Measurements from ENCODE around the gene TTC32. TPM values are rescaled to one million over a fixed set of nuclear protein-coding genes. Genes with fewer than 3 reads are reported as not detected.

The TTC32 gene
- total RNA-seq, 4 donors from 2014 or later, result 15.2 to 30.5 (median 21.4) TPM

GRCh38 chr2:19864381-19864780 lies 37.4 kb downstream of the TTC32 start:
- TF ChIP-seq, protein P1, sequence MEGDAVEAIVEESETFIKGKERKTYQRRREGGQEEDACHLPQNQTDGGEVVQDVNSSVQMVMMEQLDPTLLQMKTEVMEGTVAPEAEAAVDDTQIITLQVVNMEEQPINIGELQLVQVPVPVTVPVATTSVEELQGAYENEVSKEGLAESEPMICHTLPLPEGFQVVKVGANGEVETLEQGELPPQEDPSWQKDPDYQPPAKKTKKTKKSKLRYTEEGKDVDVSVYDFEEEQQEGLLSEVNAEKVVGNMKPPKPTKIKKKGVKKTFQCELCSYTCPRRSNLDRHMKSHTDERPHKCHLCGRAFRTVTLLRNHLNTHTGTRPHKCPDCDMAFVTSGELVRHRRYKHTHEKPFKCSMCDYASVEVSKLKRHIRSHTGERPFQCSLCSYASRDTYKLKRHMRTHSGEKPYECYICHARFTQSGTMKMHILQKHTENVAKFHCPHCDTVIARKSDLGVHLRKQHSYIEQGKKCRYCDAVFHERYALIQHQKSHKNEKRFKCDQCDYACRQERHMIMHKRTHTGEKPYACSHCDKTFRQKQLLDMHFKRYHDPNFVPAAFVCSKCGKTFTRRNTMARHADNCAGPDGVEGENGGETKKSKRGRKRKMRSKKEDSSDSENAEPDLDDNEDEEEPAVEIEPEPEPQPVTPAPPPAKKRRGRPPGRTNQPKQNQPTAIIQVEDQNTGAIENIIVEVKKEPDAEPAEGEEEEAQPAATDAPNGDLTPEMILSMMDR (IDR thresholded peaks at IDR 0.05), result no peak
- no peak for TF ChIP-seq POLR2A (IDR thresholded peaks at IDR 0.05)

GRCh38 chr2:19863303-19864041 lies 38.3 kb downstream of the TTC32 start:
- no peak for TF ChIP-seq POLR2A (IDR thresholded peaks at IDR 0.05)
- TF ChIP-seq, protein P1 (IDR thresholded peaks at IDR 0.05), result peak; percentile 66 to 97 (median 92)
- Histone ChIP-seq H3K27me3 (no peaks in the 10 kb centered on the region), H3K27ac (no peak overlapping the region), H3K9me3 (no peaks in the 10 kb centered on the region), H3K4me3 (peak overlapping the region in 2 of 4 donors; percentile 7 to 11), H3K36me3 (no peaks in the 10 kb centered on the region), H3K4me1 (peaks cover 0 to 13% (median 4%) of the 10 kb centered on the region in 4 donors)
- DNase-seq, result peak; percentile 54 to 81 (median 80)

More at GRCh38 chr2:19864381-19864780, 37.4 kb downstream of the TTC32 start:
- DNase-seq, result no peak
- no peak overlapping the region for H3K27ac ChIP-seq
- no peaks in the 10 kb centered on the region for H3K36me3 ChIP-seq
- no peaks in the 10 kb centered on the region for H3K9me3 ChIP-seq
- H3K27me3 ChIP-seq, result no peaks in the 10 kb centered on the region
- H3K4me3 ChIP-seq, result no peak overlapping the region
- peaks cover 0 to 16% (median 4%) of the 10 kb centered on the region in 4 donors for H3K4me1 ChIP-seq

DNA sequence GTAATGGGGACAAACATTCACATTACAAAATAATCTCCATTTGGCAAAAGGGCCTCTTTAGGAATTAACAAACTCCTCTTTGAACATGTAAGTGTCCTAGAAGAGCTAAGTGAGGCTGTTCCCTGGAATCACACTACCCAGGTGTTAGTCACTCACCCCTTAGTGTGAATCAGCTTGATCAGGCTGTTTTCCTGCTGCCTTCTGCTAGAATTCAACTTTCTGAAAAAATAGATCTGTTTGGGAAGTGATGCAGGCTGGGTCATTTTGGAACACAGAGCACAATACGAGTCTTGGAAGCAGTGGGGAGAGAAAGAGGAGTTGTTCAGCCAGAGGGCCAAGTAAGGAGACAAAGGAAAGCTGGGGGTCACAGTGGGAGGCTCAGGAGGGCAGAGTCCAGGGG lies 40.0 kb downstream of the TTC32 start:
- Histone ChIP-seq H3K27ac (no peak overlapping the region), H3K27me3 (no peaks in the 10 kb centered on the region), H3K9me3 (no peaks in the 10 kb centered on the region), H3K4me3 (no peak overlapping the region), H3K36me3 (no peaks in the 10 kb centered on the region), H3K4me1 (peaks cover 0 to 7% (median 0%) of the 10 kb centered on the region in 4 donors)
- TF ChIP-seq, protein P1 (IDR thresholded peaks at IDR 0.05), result no peak
- TF ChIP-seq POLR2A (IDR thresholded peaks at IDR 0.05), result no peak
- no peak for DNase-seq

DNA sequence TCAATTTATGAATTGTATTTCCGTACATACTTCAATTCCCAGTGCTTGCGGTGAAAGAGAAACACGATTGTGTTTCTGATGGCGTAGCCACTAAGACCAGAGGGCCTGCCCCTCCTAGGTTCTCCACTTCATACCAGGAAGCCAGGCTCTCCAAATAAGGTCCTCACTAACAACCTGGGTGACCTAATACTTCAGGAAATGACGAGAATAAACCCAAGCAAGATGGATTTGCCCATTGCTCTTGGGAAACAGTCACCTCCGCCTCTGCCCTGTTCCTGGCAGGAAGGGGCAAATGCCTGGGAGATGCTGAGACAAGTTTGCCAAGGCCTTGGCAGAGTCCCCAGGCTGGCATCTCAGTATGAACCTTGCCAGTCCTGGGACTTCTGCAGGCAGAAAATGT lies 41.8 kb downstream of the TTC32 start:
- Histone ChIP-seq H3K4me1 (peaks cover 0 to 7% (median 0%) of the 10 kb centered on the region in 4 donors), H3K27ac (no peak overlapping the region), H3K27me3 (no peaks in the 10 kb centered on the region), H3K9me3 (no peaks in the 10 kb centered on the region), H3K4me3 (no peak overlapping the region), H3K36me3 (no peaks in the 10 kb centered on the region)
- DNase-seq, result no peak
- TF ChIP-seq, protein P1 (IDR thresholded peaks at IDR 0.05), result no peak
- no peak for TF ChIP-seq POLR2A (IDR thresholded peaks at IDR 0.05)

GRCh38 chr2:19859565-19859964 lies 42.2 kb downstream of the TTC32 start:
- no peak overlapping the region for H3K27ac ChIP-seq
- no peaks in the 10 kb centered on the region for H3K27me3 ChIP-seq
- TF ChIP-seq, protein P1 (IDR thresholded peaks at IDR 0.05), result no peak
- TF ChIP-seq POLR2A (IDR thresholded peaks at IDR 0.05), result no peak

More at GRCh38 chr2:19859565-19859964, 42.2 kb downstream of the TTC32 start:
- H3K9me3 ChIP-seq, result no peaks in the 10 kb centered on the region
- H3K4me3 ChIP-seq, result no peak overlapping the region
- H3K36me3 ChIP-seq, result no peaks in the 10 kb centered on the region
- peaks cover 0 to 7% (median 0%) of the 10 kb centered on the region in 4 donors for H3K4me1 ChIP-seq
- DNase-seq, result no peak
